Stomach (tissue), 9 donors: Measurements from ENCODE around the gene GRIK1. TPM values are rescaled to one million over a fixed set of nuclear protein-coding genes. Genes with fewer than 3 reads are reported as not detected.
"Not testable (repeated sequence)": the region's sequence is repeated elsewhere in the genome, so short reads cannot be mapped to it uniquely, and the experiment has no call there.

Experiments
- DNase-seq, 2 donors: peaks; one replicate each; pipeline versions ENCODE4 v3.0.0 to v3.0.0-alpha.2; 2013 to 2019
- H3K27ac ChIP-seq, 5 donors: fragments of 200-600 bp in 4 of 5; sonication (generic) in 4 of 5; one replicate each; pipeline ENCODE4 v1.5.1; 2013 to 2019; ENCODE audit warnings: mild to moderate bottlenecking in 1 of 5, moderate library complexity in 1 of 5
- H3K27me3 ChIP-seq, 3 donors: fragments of 200-600 bp; sonication (generic); one replicate each; pipeline ENCODE4 v1.5.1; 2017 to 2019; ENCODE audit warnings: mixed run types in 1 of 3
- H3K36me3 ChIP-seq, 4 donors: fragments of 200-600 bp; sonication (generic); 1 replicate in 3 of 4; 2 replicates in 1 of 4; pipeline ENCODE4 v1.5.1; 2016 to 2019
- H3K4me1 ChIP-seq, 4 donors: fragments of 200-600 bp; sonication (generic); one replicate each; pipeline ENCODE4 v1.5.1; 2016 to 2019
- H3K4me3 ChIP-seq, 4 donors: fragments of 200-600 bp; sonication (generic) in 3 of 4; one replicate each; pipeline ENCODE4 v1.5.1; 2016 to 2019; ENCODE audit warnings: mild to moderate bottlenecking in 1 of 4
- H3K9me3 ChIP-seq, 4 donors: fragments of 200-600 bp; sonication (generic); one replicate each; pipeline ENCODE4 v1.5.1; 2016 to 2019
- CTCF ChIP-seq, 7 experiments: fragments of 450-650 bp in 4 of 7; fragments of 200-600 bp in 3 of 7; sonication (generic) in 3 of 7; IDR thresholded peaks; one replicate each; pipeline ENCODE4 v1.5.1; 2016 to 2019; ENCODE audit warnings: antibody characterized with exemption in 7 of 7, control low read depth in 2 of 7, mild to moderate bottlenecking in 1 of 7
- EP300 ChIP-seq: sonication (generic); formaldehyde crosslinking; IDR thresholded peaks from one replicate; pipeline ENCODE4 v1.6.1; 2017; ENCODE audit warnings: antibody characterized with exemption
- POLR2A ChIP-seq, 4 donors: fragments of 450-650 bp; IDR thresholded peaks; one replicate each; pipeline ENCODE4 v1.6.1; 2016; ENCODE audit warnings: antibody characterized with exemption in 4 of 4, control low read depth in 2 of 4, mild to moderate bottlenecking in 1 of 4, moderate library complexity in 1 of 4
- POLR2AphosphoS5 ChIP-seq, 3 donors: sonication (generic); formaldehyde crosslinking; IDR thresholded peaks; one replicate each; pipeline ENCODE4 v1.6.1; 2016; ENCODE audit warnings: antibody characterized with exemption in 3 of 3
- WGBS, 5 donors: extraction: QIAGEN DNeasy Blood & Tissue Kit in 3 of 5; methylation state at CpG; one replicate each; pipeline versions ENCODE4 v1.1.5 to v1.1.7; 2013 to 2018; 5-methylcytosine and 5-hydroxymethylcytosine counted together
- intact Hi-C: fragments of 100-400 bp; cut with DNase I; formaldehyde crosslinking; loops from one replicate; pipeline ENCODE4 v1.15.1; 2023; ENCODE audit warnings: low total_unique reads
- polyA plus RNA-seq, 3 donors: library from polyadenylated mRNA; stranded (reverse); fragments of 200-250 nt; gene quantifications; one replicate each; pipeline ENCODE4 v1.2.3, GENCODE V29; 2013
- total RNA-seq, 5 donors: library from RNA; depleted of rRNA; stranded (reverse); fragments of >200 nt; gene quantifications; one replicate each; pipeline versions ENCODE4 v1.1.0 to v1.2.3, GENCODE V29; 2014 to 2016
- donor health status: healthy with polysubstance abuse.
- donor health status: Bipolar disorder and iron deficiency.
- donor health status: healthy.

Gene GRIK1
- total and polyA plus RNA-seq, 8 donors: 0.06 to 1.5 (median 0.66) TPM; not detected in 4

- Histone ChIP-seq H3K4me1 (no peaks in the 10 kb centered on the region), H3K27ac (no peak overlapping the region), H3K9me3 (no peaks in the 10 kb centered on the region), H3K36me3 (no peaks in the 10 kb centered on the region), H3K27me3 (no peaks in the 10 kb centered on the region), H3K4me3 (no peak overlapping the region)
- no peak for DNase-seq
- intact Hi-C loops: no loop called here
- 74 to 84% (median 83%) methylated on average over 3 of the region's 3 CpGs for WGBS, 5 donors
- TF ChIP-seq EP300 (no peak), POLR2AphosphoS5 (IDR thresholded peaks at IDR 0.05) (no peak), POLR2A (IDR thresholded peaks at IDR 0.05) (no peak), CTCF (IDR thresholded peaks at IDR 0.05) (no peak)
Measured at GRCh38 chr21:29973258-29973657, 33.5 kb upstream of the GRIK1 start.

- Histone ChIP-seq H3K4me3 (no peak overlapping the region), H3K9me3 (no peaks in the 10 kb centered on the region), H3K27me3 (no peaks in the 10 kb centered on the region), H3K4me1 (no peaks in the 10 kb centered on the region), H3K36me3 (no peaks in the 10 kb centered on the region), H3K27ac (no peak overlapping the region)
- WGBS, 5 donors: 70 to 81% (median 77%) methylated on average over 11 of the region's 11 CpGs
- intact Hi-C loops: no loop called here
- no peak for DNase-seq
- TF ChIP-seq EP300: no peak
- TF ChIP-seq POLR2AphosphoS5 (IDR thresholded peaks at IDR 0.05): no peak
- TF ChIP-seq CTCF (IDR thresholded peaks at IDR 0.05): no peak
- no peak for TF ChIP-seq POLR2A (IDR thresholded peaks at IDR 0.05)
Measured at GRCh38 chr21:29961291-29962027, 21.7 kb upstream of the GRIK1 start.

GRCh38 chr21:29958551-29958950 lies 18.8 kb upstream of the GRIK1 start:
- H3K4me1 ChIP-seq: no peaks in the 10 kb centered on the region
- no peak for TF ChIP-seq POLR2AphosphoS5 (IDR thresholded peaks at IDR 0.05)
- no peak for TF ChIP-seq POLR2A (IDR thresholded peaks at IDR 0.05)
- TF ChIP-seq EP300: no peak
- TF ChIP-seq CTCF (IDR thresholded peaks at IDR 0.05): no peak
- no peak overlapping the region for H3K4me3 ChIP-seq
- intact Hi-C loops: no loop called here
- DNase-seq: no peak
- H3K27ac ChIP-seq: no peak overlapping the region
- H3K9me3 ChIP-seq: no peaks in the 10 kb centered on the region
- no peaks in the 10 kb centered on the region for H3K36me3 ChIP-seq
- no peaks in the 10 kb centered on the region for H3K27me3 ChIP-seq

- DNase-seq, H3K36me3 ChIP-seq, H3K4me1 ChIP-seq, H3K27me3 ChIP-seq, H3K27ac ChIP-seq, H3K9me3 ChIP-seq, H3K4me3 ChIP-seq, intact Hi-C loops: not testable (repeated sequence)
- WGBS, 5 donors: 34 to 54% (median 45%) methylated on average over 2 of the region's 2 CpGs
Measured at GRCh38 chr21:29958035-29958434, 18.2 kb upstream of the GRIK1 start.

GRCh38 chr21:29953690-29954089 lies 13.9 kb upstream of the GRIK1 start:
- Histone ChIP-seq H3K36me3 (no peaks in the 10 kb centered on the region), H3K4me1 (no peaks in the 10 kb centered on the region), H3K4me3 (no peak overlapping the region), H3K9me3 (no peaks in the 10 kb centered on the region), H3K27me3 (no peaks in the 10 kb centered on the region), H3K27ac (no peak overlapping the region)
- WGBS, 5 donors: 65 to 80% (median 74%) methylated on average over 2 of the region's 2 CpGs
- intact Hi-C loops: no loop called here
- DNase-seq: no peak
- no peak for TF ChIP-seq EP300
- TF ChIP-seq CTCF (IDR thresholded peaks at IDR 0.05): no peak
- TF ChIP-seq POLR2A (IDR thresholded peaks at IDR 0.05): no peak
- no peak for TF ChIP-seq POLR2AphosphoS5 (IDR thresholded peaks at IDR 0.05)
